Cardiac fibroblast (primary cell): Measurements from ENCODE around the gene LSM6.

Experiments used
- DNase-seq, 2 donors: peaks; one replicate each; pipeline versions ENCODE4 v3.0.0 to v3.0.0-alpha.2; 2010; ENCODE audit warnings: low read depth in 2 of 2
- H3K4me3 ChIP-seq, 2 donors: replicated peaks in 1 of 2; 1 replicate in 1 of 2; 2 replicates in 1 of 2; pipeline ENCODE4 v1.5.1; 2011; ENCODE audit warnings: low read depth in 2 of 2, low read length in 2 of 2, mild to moderate bottlenecking in 2 of 2, moderate library complexity in 1 of 2
- TF ChIP-seq, protein P1 (sequence below): IDR thresholded peaks from one replicate; pipeline ENCODE4 v1.5.1; 2011; ENCODE audit warnings: low read depth, mild to moderate bottlenecking, low read length, inconsistent platforms

The LSM6 gene

DNA sequence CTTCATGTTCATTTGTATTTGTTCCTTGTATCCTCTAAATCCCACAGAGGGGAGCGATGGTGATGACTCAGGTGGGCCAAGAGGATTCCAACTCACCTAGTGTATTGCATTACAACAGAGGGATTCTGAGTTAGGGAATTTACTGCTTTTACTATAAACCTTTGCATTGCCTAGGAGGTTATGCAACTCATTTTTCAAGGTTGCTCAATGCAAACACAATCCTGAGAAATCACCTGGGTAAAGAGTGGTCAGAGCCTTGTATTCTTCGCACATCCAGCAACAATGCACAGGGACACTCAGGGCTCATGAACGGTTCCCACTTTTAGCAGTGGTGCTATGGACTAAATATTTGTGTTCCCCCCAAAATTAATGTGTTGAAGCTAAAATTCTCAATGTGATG is 28.6 kb upstream of the LSM6 start:
- no peak for DNase-seq
- TF ChIP-seq, protein P1, sequence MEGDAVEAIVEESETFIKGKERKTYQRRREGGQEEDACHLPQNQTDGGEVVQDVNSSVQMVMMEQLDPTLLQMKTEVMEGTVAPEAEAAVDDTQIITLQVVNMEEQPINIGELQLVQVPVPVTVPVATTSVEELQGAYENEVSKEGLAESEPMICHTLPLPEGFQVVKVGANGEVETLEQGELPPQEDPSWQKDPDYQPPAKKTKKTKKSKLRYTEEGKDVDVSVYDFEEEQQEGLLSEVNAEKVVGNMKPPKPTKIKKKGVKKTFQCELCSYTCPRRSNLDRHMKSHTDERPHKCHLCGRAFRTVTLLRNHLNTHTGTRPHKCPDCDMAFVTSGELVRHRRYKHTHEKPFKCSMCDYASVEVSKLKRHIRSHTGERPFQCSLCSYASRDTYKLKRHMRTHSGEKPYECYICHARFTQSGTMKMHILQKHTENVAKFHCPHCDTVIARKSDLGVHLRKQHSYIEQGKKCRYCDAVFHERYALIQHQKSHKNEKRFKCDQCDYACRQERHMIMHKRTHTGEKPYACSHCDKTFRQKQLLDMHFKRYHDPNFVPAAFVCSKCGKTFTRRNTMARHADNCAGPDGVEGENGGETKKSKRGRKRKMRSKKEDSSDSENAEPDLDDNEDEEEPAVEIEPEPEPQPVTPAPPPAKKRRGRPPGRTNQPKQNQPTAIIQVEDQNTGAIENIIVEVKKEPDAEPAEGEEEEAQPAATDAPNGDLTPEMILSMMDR: no peak
- no peak overlapping the region for H3K4me3 ChIP-seq

DNA sequence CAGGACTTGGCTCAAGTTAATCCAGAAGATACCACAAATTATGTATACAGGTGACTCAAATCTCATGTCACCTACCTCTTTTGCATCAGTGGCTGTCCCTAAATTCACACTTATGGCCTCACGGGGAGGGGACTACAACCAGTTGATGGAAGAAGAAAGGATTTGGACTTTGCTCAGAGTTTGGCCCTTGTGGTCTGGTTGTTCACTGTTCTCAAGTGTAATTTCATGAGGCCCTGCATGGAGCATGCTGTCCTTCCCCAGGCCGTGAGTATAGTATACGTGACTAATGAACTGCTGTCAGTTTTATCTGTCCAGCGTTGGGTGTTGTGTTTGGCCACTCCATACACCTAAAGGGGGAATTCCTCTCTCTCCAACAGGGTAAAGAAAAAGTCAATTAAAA is 27.5 kb upstream of the LSM6 start:
- DNase-seq: no peak
- TF ChIP-seq, protein P1: no peak
- H3K4me3 ChIP-seq: no peak overlapping the region

DNA sequence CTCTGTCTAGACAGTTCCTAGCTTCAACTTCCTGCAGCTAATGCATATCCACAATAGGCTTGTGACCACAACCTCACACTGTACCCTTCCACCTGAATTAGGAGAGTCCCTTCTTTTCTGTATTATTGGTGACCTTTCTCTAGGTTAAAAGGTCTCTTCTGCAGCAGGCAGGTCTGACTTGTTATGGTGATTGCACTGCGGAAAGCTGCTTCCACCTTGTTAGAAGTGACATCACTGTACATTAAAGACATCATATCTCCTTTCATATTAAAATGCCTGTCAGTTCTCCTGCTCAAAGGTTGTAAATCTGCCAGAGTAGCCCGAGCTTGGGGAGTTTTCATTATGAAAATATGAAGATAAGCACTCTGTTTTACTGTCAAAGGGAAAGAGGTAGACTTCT is 21.5 kb upstream of the LSM6 start:
- H3K4me3 ChIP-seq: no peak overlapping the region
- DNase-seq: no peak
- TF ChIP-seq, protein P1: no peak

DNA sequence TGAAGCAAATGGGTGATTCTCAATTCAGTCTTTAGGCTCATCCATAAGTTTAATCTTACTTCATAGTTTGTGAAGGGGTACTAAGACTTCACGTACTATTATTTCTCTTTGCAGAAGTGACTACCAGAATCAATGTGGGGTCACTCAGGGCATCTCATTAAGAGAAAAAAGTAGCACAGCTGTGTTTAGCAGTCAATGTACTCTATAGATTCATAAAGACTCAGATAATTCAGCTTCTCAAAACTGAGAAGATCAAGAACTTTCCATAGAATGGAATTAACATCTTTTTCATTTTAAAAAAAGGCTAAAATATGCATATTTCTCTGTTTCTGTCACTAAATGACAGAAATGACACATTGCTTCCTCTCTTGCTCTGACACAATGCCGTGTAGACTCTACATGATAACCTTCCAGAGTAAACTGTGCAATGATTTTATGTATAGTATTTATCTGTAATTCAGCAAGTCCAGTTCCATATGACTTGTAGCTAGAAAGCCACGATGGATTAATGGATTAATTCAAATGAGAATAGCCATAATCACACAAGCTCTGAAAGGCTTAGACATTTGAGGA is 20.3 kb upstream of the LSM6 start:
- TF ChIP-seq, protein P1: no peak
- DNase-seq: no peak
- no peak overlapping the region for H3K4me3 ChIP-seq

DNA sequence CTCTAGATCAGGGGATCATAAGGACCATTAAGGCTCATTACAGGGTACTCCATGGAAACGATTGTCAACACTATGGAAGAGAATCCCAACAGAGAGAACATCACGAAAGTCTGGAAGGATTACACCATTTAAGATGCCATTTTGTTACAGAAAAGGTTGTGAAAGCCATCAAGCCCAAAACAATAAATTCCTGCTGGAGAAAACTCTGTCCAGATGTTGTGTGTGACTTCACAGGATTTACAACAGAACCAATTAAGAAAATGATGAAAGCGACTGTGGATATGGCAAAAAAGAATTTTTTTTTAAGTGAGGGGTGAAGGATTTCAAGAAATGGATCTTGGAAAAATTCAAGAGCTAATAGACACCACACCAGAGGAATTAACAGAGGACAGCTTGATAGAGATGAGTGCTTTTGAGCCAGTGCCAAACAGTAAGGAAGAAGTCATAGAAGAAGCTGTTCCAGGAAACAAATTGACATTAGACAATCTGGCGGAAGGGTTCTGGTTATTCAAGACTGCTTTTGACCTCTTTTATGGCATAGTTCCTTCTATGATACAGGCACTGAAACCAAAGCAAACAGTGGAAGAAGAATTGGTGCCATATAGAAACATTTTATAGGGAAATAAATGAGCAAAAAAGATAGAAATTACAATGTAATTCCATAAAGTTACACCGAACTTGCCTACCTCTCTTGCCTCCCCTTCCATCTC is 17.3 kb upstream of the LSM6 start:
- no peak for DNase-seq
- TF ChIP-seq, protein P1: no peak
- H3K4me3 ChIP-seq: no peak overlapping the region

DNA sequence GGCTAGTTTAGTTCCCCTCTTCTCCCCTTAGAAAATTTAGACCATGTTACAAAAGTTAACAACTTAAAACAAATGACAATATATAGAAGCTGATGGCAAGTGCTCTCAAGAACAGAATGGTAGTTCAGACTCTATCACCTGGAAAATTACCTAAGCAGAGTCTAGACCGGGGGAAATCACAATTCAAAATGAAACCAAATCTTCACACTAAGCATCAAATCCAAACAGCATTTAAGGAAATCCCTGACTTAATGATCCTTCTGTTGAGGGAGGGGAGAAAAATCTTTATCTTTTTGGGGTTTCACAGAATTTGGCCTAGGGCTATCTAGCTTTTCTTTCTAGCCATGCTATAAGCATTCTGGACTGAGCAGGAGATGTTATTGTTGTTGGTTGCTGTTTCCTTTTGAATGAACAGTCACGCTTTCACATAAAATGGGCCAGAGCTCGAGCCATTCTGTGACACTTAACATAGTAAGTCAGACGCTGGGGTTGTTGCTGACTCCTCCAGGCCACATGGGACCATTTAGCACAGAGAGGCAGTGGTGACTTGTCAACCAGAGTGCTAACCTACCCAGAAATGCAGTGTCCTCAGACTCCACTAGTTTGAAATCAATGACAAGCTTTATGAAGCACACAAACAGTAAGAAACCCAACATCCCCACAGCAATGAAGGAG is 16.0 kb upstream of the LSM6 start:
- TF ChIP-seq, protein P1: no peak
- no peak overlapping the region for H3K4me3 ChIP-seq
- no peak for DNase-seq
